GM19438 (cell line): Measurements from ENCODE around the gene PYGM.

Experiments
- ATAC-seq: cut with Tn5 transposase; IDR thresholded peaks from one replicate; pipeline ENCODE4 v1.9.1; 2021; ENCODE audit warnings: low read depth; ENCODE audit not compliant: unreplicated experiment

PYGM gene

DNA sequence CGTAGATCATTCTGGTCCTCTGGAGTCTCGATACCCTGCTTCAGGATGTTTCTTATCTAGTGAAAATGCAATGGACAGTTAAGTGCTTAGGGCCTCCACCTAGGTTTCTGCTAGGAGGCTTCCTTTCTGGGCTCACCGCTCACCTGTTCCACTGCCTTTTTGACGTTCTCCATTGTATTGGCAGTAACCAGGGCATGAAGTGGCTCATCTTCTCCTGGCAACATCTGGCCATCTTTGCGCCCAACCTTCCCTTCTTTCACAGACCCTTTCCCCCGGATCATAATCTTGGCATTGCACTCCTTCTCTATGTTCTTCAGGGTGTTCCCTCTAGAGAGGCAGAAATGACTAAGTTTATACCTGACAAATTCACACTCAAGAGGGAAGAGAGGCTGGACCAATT lies 9.5 kb upstream of the PYGM start:
- ATAC-seq, result no peak

DNA sequence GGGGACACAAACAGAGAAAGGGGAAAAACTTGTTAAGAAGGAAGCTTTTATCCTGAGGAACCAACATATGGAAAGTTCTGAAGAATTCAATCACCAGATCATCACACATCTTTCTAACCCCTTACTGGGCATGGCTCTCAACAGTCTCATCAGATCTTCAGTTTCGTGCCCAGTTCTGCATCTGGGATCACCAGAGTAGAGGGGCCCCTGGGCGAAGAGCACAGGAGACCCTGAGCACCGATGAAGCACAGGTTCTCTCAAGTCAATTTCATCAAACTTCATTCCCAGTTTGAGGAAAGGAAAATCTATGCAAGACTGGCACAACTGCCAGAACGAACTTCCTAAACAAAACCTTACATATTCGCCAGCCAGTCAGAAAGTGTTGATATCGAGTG lies 8.5 kb upstream of the PYGM start:
- no peak for ATAC-seq

DNA sequence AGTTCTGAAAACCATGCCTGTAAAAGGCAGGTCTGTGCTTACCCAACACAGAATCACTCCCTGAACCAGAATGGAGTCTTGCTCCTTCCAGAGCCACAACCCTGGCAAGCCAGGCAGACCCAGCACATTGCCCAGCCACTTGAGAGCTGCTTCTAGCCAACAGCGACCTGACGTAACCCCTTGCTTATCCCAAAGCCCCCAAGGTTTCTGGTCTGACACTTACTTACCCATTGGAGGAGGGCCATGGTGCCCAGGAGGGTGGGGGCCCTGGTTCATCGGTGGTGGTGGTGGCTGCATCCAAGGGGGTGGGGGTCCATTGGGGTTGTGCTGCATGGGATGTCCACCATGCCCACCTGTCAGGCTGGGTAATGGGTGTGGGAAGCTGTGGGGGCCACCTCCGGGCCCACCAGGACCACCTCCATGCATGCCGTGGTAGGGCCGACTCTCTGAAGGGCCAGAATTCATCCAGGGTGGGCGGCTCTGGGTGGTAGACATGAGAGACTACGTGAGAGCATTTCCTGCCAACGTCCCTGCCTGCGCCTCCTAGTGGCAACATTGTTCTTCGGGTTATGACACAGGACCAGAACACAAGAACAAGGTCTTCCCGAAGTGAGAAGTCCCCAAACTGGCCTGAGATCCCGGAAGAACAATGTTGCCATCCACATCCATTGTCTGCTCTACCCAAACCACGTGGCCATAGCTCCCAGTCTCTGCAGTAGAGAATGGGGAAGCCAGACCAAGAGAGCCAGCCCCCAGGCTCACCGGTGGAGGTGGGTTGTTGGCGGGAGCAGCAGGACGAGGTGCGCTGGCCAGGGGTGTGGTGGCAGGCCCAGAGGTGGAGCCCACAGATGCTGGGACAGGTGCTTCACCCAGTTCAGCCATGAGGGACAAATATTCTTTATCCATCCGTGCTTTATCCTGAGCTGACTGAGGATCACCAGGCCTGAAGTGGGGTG lies 7.8 kb upstream of the PYGM start:
- ATAC-seq, result no peak

DNA sequence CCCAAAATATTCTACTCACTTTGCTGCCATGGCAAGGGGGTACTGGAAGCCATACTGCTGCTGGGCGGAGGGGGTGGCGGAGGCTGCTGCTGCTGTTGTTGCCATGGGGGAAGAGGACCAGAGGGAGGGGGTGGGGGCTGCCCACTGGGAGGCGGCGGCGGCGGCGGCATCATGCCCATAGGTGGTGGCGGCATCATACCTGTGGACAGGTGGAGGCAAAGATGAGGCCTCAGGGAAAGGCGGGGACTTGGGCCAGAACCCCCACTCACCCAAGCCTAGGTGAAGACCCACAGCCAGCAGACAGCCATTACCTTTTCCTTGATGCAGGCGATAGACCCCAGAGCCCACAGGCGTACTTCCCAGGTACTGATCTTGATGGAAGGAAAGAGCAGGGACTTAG lies 7.1 kb upstream of the PYGM start:
- no peak for ATAC-seq

DNA sequence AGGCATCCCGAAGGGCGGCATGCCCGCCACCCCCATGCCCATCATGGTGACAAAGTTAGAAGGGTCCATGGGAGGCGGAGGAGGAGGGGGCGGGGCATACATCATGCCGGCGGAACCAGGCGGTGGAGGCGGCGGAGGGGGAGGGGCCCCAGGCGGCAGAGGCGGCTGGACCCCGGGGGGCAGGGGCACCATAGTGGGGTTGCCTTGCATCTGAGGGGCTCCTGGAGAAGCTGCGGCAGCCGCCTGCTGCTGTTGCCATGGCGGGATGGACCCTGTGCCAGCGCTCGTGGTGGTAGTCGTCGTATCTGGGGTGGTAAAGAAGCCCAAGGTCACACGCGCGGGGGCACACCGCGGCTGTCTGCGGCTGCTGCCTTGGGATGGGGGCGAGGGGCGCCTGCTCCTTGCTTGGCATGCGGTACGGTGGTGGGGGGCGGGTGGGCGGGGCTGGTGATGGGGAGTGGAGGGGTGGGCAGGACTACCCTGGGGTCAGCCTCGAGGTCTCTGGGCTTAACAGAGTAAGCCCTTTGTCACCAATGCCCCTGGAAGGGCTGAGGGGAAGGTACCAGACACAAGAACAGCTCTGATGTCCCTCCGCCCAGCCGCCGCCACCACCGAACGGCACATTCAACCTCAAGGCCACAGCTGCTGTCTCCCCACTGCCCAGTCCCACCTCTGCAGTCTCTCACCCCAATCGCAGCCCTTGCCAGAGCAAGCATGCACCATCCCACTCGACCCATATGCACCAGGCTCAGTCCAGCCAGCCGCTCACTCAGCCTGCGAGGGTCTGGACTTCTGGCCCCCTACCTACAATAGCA lies 6.3 kb upstream of the PYGM start:
- ATAC-seq, result no peak

DNA sequence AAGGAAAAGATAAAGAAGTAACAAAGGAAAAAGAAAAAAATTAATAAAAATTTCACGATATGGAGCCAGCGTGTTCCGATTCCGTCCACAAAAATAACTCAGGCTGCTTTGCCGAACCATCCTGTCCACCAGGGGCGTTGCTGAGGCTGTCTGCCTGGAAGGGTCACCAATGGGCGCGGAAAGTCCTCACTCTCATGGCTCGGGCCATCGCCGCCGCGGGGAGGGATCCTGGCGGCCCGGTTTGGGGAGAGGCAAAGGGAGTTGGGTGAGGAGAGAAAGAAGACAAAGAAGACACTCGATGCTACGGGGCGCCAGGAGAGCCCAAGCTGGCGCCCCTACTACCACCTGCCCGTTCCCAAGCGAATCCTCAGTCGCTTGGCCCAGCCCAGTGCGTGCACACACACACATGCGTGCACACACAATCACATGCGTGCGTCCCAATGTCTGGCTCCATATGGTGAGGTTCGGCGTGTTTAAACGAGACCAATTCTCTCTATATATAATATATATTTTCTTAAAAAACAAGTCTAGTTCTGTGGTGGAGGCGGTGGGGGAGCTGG lies 5.6 kb upstream of the PYGM start:
- no peak for ATAC-seq

DNA sequence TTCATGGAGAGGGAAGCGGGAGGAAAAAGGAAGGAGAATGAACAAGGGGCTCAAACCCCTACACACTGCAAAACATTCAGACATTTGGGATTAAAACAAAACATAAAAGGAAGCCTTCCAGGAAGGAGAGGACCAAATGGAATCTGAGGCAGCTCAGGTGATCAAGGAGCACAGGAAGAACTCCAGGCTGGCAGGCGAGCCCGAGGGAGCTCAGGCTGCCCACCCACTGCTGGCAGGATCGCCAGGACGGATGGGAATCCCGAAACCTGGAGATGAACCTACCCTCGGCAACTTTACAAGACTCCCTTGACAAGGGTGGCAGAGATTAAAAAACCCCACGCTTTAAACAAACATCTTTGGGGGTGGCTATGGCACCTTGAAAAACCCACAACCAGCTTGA lies 5.0 kb upstream of the PYGM start:
- ATAC-seq, result no peak

DNA sequence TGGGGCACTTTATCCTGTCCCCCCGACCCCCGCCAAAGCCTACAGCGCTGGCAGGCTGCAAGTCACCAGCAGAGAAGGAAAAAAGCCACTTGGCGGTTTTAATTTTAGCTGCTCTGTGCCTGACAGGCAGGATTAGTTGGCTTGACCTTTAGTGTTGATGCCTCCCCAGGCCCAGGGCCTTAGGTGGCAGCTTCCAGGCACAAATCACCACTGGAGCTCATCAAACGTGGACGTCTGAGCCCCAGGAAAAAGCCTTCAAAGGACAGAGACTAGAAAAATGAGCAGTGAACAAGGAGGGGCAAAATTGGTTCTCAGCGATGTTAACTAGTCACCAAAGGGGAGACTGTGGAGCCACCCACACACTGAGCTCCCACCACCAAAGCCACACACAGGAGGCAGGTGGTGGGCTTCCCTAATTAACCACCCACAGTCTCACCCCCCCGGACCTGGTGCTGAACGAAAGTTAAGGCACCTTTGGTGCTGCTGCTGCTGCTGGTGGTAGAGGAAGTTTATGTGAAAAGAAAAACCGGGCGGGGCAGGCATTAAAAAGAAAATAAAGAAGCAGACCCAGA lies 4.4 kb upstream of the PYGM start:
- ATAC-seq, result no peak

DNA sequence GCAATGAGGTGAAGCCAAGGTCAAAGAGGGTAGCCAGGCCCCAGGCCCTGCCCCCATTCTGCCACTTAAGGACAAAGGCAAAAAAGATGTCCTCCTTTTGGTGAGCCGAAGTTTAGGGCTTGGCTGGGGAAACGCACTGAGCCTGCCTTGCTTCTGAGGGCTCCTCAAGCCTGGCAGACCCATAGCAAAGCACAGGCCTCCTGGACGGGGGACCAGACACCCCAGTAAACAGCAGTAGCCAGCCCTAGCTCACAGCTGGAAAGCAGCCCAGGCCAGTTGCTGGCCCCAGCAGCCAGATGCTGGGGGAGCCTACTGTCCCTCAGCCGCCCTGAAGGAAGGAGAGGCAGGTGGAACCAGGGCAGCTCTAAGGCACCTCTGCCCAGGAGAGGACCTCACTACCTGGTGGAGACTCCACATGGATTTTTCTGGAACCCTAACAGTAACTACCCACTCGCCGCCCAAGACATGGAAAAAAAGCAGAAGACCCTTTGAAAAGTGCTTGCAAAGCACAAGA lies 3.8 kb upstream of the PYGM start:
- ATAC-seq, result no peak

DNA sequence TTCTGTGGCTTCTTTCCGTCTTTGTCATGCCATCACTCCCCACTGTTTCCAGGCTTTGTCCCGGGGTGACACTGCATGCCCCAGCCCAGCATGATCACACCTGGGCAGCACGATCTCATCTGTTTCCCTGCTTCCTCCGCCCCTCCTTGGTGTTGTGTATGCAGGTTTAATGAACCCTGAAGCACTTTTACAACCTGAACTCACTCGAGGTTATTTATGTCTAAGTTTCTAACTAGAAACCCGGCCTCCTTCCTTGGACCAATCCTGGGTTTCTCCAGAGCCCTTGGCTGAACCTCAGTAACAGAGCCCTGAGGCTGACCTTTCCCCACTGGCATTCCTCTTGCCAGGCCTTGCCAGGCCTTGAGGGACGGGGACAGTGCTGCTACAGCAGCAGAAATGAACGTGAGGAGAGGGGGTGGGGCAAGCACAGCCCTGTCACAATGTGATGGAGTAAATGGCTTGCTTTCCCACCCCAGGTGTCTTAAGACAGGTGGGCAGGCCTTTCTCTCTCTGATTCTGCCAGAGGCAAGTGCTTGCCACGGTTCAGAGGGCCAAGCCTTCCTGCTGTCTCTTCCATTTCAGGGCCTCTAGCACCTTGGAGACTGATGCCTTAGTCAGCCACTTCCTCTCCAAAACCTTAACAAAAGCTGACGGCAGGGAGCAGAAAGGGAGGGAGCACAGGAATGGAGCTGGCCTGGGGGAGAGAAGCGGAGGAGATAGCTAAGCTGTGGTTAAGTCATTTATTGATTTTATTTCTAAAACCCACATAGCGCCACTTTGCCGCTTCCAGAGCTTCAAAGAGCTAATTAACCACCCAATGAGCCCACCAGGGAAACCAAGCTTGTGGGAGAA lies 3.1 kb upstream of the PYGM start:
- no peak for ATAC-seq

DNA sequence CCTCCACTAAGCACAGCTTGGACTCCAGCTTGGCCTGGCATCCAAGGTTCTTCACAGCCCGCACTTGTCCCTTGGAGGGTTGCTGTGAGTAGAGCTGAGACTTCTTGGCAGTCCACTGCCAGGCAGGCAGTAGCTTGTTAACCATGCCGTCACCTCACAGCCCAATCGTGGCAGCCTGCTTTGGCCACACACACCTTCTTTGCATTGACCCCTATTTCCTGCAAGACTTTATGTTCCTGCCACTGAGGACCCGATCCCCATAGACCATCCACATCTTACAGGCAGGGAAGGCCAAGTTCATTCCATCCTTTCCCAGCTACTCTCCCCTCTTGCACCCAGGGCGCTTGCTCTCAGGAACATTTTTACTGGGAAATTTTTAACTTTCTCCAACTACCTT lies 2.5 kb upstream of the PYGM start:
- no peak for ATAC-seq

DNA sequence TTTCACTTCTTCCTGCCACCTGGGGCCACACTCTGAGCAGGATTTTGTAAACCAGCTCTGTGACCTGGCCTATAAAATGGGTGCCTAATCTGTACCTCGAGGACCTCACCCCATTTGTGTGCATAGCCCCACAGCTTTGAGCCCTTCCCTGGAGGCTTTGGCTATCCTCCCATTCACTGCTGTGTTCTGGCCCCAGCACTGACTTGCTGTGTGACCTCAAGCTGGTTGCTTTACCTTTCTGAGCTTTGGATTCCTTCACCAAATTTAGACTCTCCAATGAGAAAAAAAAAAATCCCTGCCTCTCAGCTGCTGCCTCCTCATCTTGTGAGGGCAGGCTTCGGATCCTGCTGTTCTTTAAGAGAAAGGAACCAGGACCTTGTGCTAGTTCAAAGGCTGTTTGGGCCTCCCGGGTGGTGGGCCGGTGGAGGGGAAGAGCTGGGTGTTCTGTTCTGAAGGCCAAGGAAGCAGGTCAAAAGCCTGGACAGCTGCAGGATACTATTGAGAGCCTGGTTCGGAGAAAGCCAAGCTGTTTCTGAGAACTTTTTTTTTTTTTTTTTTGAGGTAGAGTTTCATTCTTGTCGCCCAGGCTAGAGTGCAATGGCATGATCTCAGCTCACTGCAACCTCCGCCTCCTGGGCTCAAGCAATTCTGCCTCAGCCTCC lies 1.1 kb upstream of the PYGM start:
- ATAC-seq, result no peak

DNA sequence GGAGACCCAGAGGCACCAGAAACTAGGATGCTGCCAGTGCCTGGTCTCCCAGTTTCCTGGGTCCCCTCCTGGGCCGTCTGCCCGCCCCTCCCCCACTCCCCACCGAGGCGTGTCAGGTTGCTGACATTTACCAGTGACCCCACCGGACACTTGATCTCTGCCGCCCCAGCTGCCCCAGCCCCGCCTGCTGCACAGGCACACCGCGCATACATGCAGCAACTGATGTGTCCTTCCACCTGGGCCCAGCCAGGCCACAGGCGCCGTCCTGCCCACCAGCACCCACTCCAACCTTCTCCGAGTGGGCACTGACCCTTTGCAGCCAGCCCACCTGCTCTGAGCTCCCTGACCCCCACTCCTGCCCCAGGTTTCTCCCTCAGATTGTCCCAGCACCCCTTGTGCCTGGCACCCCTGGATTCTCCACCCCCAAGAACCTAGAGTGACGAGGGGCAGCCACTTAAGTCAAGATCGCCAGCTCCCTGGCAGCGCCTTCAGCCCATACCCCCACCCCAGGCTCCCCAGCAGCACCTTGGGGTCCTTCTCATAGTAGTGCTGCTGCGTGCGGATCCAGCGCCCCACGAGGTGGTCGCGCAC lies 548 bp downstream of the PYGM start:
- no peak for ATAC-seq

DNA sequence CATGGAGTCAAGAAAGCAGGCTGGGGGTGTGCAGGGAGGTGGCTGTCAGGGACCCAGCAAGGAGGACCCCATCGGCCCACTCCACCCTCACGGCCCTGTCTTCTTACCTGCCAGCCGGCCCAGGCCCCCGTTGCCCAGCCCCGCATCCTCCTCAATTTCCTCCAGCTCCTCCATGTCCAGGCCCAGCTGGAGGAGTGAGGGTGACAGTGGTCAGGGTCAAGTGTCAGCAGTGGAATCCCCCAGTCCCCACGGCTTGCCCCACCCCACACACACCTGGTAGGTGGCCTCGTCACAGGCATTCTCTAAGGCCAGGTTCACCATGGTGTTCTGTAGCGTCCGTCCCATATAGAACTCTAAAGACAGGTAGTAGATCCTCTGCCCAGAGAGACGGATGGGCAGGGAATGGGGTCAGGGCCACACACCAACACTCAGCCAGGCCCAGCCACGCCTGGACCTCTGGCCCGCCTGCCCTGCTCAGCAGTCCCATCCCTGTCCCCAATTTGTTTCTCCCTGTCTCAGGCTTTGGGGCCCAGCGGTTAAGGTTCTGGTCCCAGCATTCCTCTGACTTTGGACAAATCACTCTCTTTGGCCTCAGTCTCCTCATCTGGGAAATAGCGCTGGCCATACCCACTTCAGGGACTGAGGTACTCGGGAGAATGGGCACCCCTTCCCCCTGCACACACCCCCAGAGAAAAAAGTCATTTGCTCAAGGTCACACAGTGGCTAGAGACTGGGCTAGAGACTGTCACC lies 1.3 kb downstream of the PYGM start:
- no peak for ATAC-seq

DNA sequence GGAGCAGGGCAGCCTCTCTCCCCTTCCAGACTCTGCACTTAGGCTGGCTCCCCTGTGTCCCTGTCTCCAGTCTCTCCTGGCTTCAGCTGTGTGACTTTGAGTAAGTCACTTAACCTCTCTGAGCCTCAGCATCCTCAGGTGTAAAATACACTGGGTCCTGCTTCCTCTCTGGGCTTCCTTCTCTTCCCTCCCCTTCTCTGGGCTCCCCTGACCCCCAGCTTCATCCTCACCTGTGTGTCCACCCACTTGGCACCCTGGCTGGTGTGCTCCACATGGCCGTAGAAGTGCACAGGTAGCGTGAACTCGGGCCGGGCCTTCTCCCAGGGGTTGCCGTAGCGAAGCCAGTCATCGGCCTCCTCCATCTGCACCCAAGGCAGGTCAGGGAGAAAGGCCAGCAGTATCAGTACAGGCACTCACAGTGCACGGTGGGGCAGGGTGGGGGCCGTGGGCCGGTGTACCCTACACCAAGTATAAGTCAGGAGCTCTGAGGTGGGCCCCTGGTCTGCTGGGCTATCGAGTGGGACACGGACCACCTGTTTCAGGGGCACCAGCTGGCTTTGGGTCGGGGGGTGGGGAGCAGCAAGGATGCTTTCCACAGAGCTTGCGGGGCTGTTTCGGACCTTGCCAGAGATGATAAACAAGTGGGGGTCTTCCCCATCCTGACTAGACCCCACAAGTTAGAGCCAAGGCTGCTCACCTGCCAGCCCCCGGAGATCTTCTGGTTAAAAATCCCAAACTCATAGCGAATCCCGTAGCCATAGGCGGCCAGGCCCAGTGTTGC lies 2.0 kb downstream of the PYGM start:
- ATAC-seq, result no peak

DNA sequence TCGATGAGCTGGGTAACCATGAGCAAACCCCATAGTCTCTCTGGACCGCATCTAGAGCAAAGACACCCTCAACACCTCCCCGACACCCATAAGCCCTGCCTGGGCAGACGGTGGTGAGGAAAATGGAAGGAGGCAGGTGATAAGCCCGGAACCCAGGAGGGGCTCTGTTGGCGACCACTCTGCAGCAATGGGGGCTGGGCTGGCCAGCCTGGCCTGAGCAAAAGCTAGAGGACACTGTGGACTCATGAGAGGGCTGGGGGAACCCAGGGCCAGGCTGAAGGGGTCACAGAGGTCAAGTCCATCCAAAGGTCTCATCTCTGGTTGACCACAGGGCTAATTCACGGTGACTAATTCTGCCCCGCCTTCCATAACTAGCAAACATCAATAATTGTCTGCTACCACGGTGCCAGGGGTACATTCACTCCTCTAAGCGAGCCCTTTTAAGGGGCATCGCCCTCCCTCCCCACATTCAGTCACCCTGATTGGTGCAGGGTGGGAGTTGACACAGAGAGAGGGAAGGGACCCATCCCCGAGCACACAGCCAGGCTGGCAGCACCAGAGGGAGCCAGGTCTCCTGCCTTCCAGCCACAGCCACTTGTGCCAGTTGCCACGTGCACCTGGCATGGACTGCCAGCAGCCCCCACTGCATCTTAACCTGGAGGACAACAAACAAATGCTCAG lies 4.0 kb downstream of the PYGM start:
- no peak for ATAC-seq
